Left cardiac atrium (tissue), 4 donors: ENCODE data around the gene DCUN1D2. TPM values are rescaled to one million over a fixed set of nuclear protein-coding genes. Genes with fewer than 3 reads are reported as not detected.
A peak's percentile ranks its signal among the peaks of the same experiment; 100 is the strongest.
"Not testable (repeated sequence)": the region's sequence is repeated elsewhere in the genome, so short reads cannot be mapped to it uniquely, and the experiment has no call there.

Source experiments
- ATAC-seq, 2 donors: fragments of 200-7000 bp; cut with Tn5 transposase; one replicate each; pipeline ENCODE4 v1.9.1; 2020; ENCODE audit warnings: mild to moderate bottlenecking in 2 of 2, moderate library complexity in 2 of 2
- DNase-seq: peaks from one replicate; pipeline ENCODE4 v3.0.0-alpha.2; 2020
- intact Hi-C, 2 donors: fragments of 100-400 bp; cut with DNase I; formaldehyde crosslinking; loops; one replicate each; pipeline versions ENCODE4 v1.14.1 to v1.15.1; 2022 to 2023
- total RNA-seq, 2 donors: library from RNA; stranded (reverse); fragmentation: NEBNext Ultra II Directional; extraction: Animal tissue kit (Norgen Biotek cat#: 25700); gene quantifications; one replicate each; pipeline ENCODE4 v1.2.1, GENCODE V29; 2021
- donor health status: DM: no; HTN: yes; CAD: no.
- donor health status: DM: no; HTN: yes; CAD: no; lungs with severe emphysema.
- donor health status: DM: yes; HTN: yes; CAD: no.
- donor health status: Dilated cardiomyopathy.

Gene DCUN1D2
- total RNA-seq, 2 donors from 2014 or later, result 81.1 to 94.3 TPM

DNA sequence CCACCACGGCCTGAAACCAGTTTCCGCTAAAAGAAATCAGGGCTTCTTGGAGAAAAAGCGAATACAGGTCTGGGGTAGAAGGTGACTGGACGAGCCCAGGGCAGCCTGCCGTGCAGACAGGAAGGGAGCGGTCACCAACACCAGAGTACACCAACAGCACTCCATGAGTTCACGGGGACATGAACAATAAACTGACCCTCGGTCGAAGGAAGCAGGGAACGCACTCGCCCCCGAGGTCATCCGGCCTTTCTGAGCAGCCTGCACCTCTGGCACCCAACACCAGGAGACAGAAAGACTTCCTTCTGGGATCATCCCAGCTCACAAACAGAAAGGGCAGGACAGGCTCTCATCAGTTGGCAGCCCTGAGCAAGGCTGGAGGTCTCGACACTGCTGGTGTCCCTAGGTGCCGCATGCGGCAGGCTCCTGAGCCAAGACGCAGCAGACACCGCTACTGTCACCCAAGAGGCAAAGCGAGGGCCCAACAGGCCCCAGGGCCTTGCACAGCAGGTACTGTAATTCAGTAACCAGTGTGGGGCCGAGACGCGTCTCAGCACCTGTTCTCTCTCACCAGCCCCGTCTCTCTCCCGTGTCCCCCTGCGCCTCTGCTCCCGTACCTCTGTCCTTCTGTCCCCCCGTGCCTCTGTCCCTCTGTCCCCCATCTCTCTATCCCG lies 18.0 kb downstream of the DCUN1D2 start:
- ATAC-seq (peak in 1 of 2 donors; percentile 51), DNase-seq (no peak)
- intact Hi-C loops, result no loop called here

DNA sequence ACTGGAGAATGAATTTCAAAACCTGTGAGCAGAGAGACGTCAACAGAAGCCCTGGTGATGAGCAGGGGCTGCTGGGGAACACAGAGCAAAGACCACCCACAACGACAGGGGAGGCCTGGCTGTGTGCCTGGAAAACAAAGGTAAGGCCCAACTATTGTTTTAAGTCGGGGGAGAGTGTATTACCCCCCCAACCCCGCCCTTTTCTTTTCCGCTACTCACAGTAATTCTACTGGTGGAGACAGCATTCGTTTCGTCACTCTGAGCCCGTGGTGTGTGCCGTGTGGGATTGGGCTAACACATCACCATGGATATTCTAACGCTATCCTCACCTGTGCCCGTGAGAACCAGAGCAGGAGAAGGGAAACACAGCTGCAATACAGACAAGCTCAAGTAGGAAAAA lies 18.7 kb downstream of the DCUN1D2 start:
- no peak for ATAC-seq
- intact Hi-C loops, result no loop called here

GRCh38 chr13:113470635-113471163 lies 19.8 kb downstream of the DCUN1D2 start:
- ATAC-seq, DNase-seq, intact Hi-C loops: not testable (repeated sequence)

More for the DNA sequence above, 18.7 kb downstream of the DCUN1D2 start:
- no peak for DNase-seq

- intact Hi-C loops, result no loop called here
- ATAC-seq (no peak), DNase-seq (no peak)
These were observed 20.4 kb downstream of the DCUN1D2 start for GRCh38 chr13:113470073-113470472.

DNA sequence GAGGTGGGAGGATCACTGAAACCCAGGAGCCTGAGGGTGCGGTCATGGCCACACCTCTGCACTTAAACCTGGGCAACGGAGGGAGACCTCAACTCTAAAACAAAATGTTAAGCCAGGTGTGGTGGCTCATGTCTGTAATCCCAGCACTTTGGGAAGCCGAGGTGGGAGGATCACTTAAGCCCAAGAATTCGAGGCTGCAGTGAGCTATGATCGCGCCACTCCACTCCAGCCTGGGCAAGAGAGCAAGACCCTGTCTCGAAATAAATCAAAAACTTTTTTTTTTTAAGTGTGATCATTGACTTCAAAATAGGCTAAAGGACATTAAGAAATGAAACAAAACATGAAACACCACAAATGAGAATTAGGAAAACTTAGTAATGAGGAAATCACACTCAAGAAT lies 20.9 kb downstream of the DCUN1D2 start:
- no peak for ATAC-seq

DNA sequence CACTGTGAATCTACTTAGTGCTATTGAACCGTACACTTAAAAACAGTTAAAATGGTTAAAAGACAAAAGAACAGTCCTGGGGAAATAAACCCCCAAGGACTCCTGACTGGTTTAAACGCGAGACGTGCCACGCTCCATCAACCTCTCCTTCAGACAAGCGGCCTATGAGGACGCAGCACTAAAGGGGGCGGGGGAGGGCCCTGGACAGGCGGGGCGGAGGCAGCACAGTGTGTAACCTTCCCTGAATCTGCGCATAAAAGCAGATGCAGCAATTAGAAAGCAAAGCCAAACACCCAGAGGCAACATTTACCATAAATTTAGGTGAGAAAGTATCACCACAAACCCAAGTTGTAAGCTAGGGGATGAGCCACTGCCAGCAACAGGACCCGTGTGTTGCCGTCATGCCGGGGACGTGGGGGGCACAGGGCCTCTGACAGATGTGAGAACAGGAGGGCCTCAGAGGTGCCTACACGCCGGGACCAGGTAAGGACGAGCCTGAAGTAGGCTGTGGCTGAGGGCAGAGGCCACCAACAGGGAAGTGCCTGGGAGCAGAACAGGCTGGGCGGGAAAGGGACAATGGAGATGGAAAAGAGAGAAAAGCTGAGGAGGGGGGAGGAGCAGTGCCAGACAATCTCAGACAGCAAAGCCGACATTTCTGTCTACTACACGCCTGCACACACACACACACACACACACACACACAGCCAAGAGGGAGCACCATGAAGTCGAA lies 21.9 kb downstream of the DCUN1D2 start:
- peak in 1 of 2 donors; percentile 73 for ATAC-seq
- intact Hi-C loops, result no loop called here
- DNase-seq, result no peak

More for the DNA sequence above, 20.9 kb downstream of the DCUN1D2 start:
- DNase-seq, result no peak
- intact Hi-C loops, result no loop called here

- ATAC-seq (no peak), DNase-seq (no peak)
- intact Hi-C loops, result no loop called here
These were observed 22.5 kb downstream of the DCUN1D2 start for GRCh38 chr13:113468029-113468428.

DNA sequence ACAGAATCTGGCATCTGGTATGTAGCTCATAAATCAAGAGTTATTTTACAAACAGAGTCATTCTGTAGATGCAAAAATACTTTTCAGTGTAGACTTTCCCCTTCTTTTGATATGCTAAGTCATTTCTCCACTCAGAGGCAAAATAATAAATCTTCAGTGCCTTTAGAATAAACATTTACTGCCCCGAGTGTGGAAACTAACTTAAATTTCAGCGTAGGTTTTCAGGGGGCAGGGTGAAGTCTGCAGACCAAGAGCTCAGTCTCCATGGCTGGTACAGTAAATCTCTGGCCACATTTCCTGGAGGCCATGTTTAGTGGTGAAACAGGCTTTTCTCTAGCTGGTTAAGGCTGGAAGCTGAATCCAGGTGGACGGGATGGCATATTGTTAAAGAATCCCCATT lies 24.1 kb downstream of the DCUN1D2 start:
- no peak for DNase-seq
- intact Hi-C loops, result no loop called here
- ATAC-seq, result no peak

DNA sequence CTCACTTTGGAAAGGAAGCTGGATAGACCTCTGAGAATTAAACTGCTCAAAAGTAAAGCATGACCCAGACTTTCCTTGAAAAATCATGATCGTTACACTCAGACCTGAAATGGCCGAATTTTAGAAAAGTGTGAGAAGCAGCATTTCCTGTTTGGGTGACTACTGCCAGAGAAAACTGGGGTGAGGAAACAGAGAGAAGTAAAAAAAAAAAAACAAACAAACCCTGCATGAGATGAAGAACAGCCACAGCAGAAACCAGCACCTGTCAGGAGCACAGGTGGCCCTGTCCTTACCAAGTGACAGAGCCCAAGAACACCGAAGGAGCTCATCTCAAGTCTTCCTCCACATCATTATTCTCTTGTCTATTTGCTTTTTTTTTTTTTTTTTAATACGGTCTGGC lies 25.2 kb downstream of the DCUN1D2 start:
- intact Hi-C loops, result no loop called here
- no peak for DNase-seq
- no peak for ATAC-seq

DNA sequence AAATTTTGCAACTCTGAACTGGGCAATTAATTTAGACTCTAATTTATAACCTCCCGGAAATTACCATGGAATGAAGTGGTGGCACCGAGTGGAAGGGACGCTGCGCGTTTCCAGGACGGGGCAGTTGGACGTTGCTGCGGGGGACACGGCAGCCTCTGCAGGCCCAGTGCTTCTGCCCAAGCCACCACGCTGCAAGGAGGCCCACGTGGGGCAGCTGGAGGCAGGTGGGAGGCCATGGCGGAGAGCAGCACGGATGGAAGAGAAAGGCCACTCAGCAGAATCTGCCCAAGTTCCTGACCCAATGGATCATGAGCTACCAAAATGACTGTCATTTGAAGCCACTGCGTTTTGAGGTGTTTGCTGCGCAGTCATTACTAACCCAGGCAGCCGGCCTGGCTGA lies 26.0 kb downstream of the DCUN1D2 start:
- DNase-seq, result no peak
- intact Hi-C loops, result no loop called here
- no peak for ATAC-seq

DNA sequence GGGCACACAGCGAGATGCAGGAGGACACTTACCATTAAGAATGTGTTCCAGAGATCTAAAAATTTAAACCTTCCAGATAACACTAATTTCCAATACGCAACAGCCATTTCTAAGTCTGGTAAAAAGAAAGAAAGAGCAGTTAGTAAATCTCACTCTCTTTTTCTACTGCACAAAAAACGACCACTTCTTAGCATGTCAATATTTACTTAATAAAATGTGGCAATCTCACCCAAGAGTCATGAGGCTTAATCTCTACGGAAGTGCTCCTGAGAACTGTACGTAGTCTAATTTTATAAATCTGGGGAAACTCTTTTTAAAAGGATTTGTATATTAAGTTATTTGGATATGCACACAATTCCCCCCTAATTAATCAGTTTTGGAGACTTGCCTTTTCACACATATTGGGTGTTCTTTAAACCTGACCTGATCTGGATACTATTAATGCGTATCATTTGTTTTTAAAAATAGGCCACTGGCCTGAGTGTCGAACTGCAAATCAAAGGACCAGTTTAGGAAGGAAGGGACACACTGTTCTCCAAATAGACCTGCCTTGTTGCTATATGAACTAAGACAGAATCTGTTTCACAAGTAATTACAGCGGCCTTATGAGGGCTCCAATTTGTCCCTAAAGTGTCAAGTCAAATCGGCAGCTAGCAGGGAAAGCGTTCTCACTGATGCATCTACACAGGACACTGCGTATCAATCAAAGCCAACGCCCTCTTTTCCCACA lies 29.3 kb downstream of the DCUN1D2 start:
- no peak for ATAC-seq
- intact Hi-C loops, result no loop called here

DNA sequence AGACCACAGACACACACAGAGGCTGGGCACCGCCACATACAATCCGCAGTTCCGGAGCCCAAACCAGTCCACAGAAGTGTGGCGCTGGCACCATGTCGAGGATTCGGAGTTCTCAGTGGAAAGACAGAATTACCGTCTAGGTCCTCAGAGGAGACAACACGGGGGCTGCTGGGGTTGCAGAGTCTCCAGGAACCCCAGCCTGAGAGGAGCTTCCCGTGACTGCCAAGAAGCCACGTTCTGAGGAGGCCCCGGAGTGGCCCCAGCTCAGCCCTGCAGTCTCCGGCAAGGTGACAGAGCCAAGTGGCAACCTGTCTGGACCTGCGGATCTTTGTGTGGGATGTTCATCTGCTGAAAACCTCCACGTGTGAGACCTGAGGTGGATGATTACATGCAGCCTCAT lies 29.9 kb downstream of the DCUN1D2 start:
- intact Hi-C loops, result no loop called here
- DNase-seq (no peak), ATAC-seq (no peak)

More for the DNA sequence above, 29.3 kb downstream of the DCUN1D2 start:
- DNase-seq, result no peak

DNA sequence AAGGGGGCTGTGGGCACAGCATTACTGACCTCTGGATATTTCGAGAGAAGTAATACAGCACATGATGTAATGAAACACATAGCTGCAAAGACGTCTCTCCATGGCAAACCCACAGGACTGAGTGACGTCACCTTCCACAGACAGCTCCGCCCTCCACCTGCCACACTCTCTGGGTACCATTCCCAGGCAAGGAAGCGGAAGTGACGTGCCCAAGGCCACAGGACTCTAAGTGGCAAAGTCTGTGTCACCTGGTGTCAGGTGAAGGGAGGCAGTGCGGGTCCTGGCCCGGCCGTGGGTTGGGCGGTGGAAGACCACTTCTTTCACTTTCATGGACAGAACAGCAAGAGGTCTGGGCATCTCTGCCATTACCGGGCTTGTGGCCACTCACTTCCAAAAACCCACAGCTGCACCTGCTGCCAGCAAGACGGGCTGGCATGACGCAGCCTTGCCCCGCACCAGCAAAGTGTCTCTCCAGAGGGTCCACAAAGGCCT lies 30.4 kb downstream of the DCUN1D2 start:
- intact Hi-C loops, result no loop called here
- no peak for ATAC-seq

GRCh38 chr13:113458253-113459065 lies 32.1 kb downstream of the DCUN1D2 start:
- peak; percentile 55 to 62 for ATAC-seq

More for the DNA sequence above, 30.4 kb downstream of the DCUN1D2 start:
- DNase-seq, result no peak

GRCh38 chr13:113457510-113457909 lies 33.0 kb downstream of the DCUN1D2 start:
- DNase-seq (no peak), ATAC-seq (no peak)
- intact Hi-C loops, result loop anchor here (5.0 to 10.0 kb wide), 3 partner anchors 40 to 107 kb away; no protein-coding TSS in a partner anchor

More at GRCh38 chr13:113458253-113459065, 32.1 kb downstream of the DCUN1D2 start:
- intact Hi-C loops, result loop anchor here (5.0 to 10.0 kb wide), 3 partner anchors 39 to 106 kb away; no protein-coding TSS in a partner anchor
- no peak for DNase-seq

DNA sequence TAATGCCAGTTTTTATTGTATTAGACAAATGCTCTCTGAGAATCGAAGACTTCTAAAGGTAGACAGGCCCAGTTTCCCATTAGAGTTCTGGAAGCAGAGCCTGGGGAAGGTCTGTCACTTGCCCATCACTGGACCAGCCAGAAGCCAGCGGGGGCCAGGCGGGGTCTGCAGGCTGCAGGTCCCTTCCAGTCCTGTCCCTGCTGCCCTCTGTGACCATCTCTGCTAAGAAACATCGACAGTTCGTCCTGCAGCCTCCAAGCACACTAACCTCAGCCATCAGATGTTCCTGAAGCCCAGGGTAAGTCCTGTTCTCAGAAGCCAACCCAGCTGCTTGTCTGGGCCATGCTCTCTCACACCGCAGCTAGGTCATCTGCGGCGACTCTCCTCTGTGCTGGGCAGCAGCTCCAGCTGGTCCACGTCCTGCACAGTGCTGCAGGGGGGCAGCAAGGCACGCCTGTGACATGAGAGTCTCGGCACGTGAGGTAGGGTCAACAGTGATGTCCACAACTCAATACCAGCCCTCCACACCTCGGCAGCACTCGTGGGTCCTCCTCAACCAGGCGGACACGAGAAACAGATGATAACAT lies 34.3 kb downstream of the DCUN1D2 start:
- intact Hi-C loops, result loop anchor here (5.0 to 10.0 kb wide), 3 partner anchors 41 to 109 kb away; no protein-coding TSS in a partner anchor

GRCh38 chr13:113455384-113455783 lies 35.1 kb downstream of the DCUN1D2 start:
- ATAC-seq (no peak), DNase-seq (no peak)
- intact Hi-C loops, result loop anchor here (5.0 to 10.0 kb wide), 3 partner anchors 42 to 109 kb away; no protein-coding TSS in a partner anchor

More for the DNA sequence above, 34.3 kb downstream of the DCUN1D2 start:
- no peak for ATAC-seq
- DNase-seq, result no peak

GRCh38 chr13:113454936-113455335 lies 35.6 kb downstream of the DCUN1D2 start:
- no peak for ATAC-seq
- intact Hi-C loops, result loop anchor here (5.0 to 10.0 kb wide), 5 partner anchors 32 to 110 kb away; no protein-coding TSS in a partner anchor
- DNase-seq, result no peak
